ENCODE measurements around the gene TIMP2.
"Not testable (repeated sequence)": the region's sequence is repeated elsewhere in the genome, so short reads cannot be mapped to it uniquely, and the experiment has no call there.

The TIMP2 gene

GRCh38 chr17:78902231-78902630 is 23.0 kb downstream of the TIMP2 start:
- not testable (repeated sequence) for DNase-seq

- no peak for DNase-seq
Observed at GRCh38 chr17:78901806-78902205, 23.4 kb downstream of the TIMP2 start.

- no peak for DNase-seq
Observed at GRCh38 chr17:78900816-78901215, 24.4 kb downstream of the TIMP2 start.

- no peak for DNase-seq
Observed at GRCh38 chr17:78899361-78900260, 25.6 kb downstream of the TIMP2 start.

GRCh38 chr17:78898947-78899346 is 26.2 kb downstream of the TIMP2 start:
- DNase-seq = no peak

- DNase-seq = no peak
Observed at GRCh38 chr17:78898075-78898836, 26.9 kb downstream of the TIMP2 start.

- no peak for DNase-seq
Observed at GRCh38 chr17:78897664-78898047, 27.5 kb downstream of the TIMP2 start.

GRCh38 chr17:78896834-78897663 is 28.1 kb downstream of the TIMP2 start:
- DNase-seq = no peak

GRCh38 chr17:78896091-78896833 is 28.9 kb downstream of the TIMP2 start:
- DNase-seq = no peak

GRCh38 chr17:78895322-78895721 is 29.9 kb downstream of the TIMP2 start:
- no peak for DNase-seq

- DNase-seq = no peak
Observed at GRCh38 chr17:78893684-78894083, 31.5 kb downstream of the TIMP2 start.

GRCh38 chr17:78892936-78893379 is 32.2 kb downstream of the TIMP2 start:
- no peak for DNase-seq

GRCh38 chr17:78892520-78892919 is 32.7 kb downstream of the TIMP2 start:
- DNase-seq = no peak

GRCh38 chr17:78892062-78892456 is 33.1 kb downstream of the TIMP2 start:
- no peak for DNase-seq

- DNase-seq = no peak
Observed at GRCh38 chr17:78891406-78892061, 33.7 kb downstream of the TIMP2 start.

GRCh38 chr17:78890498-78890897 is 34.7 kb downstream of the TIMP2 start:
- peak; percentile 46 for DNase-seq

- not testable (repeated sequence) for DNase-seq
Observed at GRCh38 chr17:78890096-78890495, 35.1 kb downstream of the TIMP2 start.

- DNase-seq = peak; percentile 10
Observed at GRCh38 chr17:78889531-78889930, 35.7 kb downstream of the TIMP2 start.

- no peak for DNase-seq
Observed at GRCh38 chr17:78888941-78889518, 36.2 kb downstream of the TIMP2 start.

GRCh38 chr17:78886954-78887353 is 38.2 kb downstream of the TIMP2 start:
- DNase-seq = no peak

- DNase-seq = no peak
Observed at GRCh38 chr17:78885956-78886355, 39.2 kb downstream of the TIMP2 start.

All from activated naive CD4-positive, alpha-beta T cell treated with Interleukin-2 at 50 U/mL for 16 hours (primary cell).